ENCODE data around the gene ZBTB16.

Gene ZBTB16

DNA sequence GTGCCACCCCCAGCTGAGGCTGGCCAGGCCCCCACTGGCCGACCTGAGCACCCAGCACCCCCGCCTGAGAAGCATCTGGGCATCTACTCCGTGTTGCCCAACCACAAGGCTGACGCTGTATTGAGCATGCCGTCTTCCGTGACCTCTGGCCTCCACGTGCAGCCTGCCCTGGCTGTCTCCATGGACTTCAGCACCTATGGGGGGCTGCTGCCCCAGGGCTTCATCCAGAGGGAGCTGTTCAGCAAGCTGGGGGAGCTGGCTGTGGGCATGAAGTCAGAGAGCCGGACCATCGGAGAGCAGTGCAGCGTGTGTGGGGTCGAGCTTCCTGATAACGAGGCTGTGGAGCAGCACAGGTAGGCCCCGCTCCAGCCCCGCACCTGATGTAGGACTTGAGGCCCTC is 4.7 kb downstream of the ZBTB16 start:
- no peak for DNase-seq (ENCODE audit: low spot score)

DNA sequence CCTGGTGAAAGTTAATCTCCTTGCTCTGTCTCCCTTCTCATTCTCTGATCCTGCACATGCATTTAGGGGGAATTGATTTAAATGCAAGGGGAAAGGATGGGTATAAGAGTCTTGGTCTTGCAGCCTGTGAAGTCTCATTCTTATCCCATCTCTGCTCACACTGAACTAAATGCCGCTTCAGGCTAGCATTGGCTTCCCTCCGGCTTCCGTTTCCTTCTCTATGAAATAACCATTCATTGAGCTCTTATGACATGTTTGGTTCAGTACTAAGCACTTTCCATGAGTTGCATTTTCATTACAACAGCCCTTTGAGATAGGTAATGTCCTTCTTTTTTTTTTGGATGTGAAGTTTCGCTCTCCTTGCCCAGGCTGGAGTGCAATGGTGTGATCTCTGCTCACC is 5.6 kb downstream of the ZBTB16 start:
- no peak for DNase-seq (ENCODE audit: low spot score)

DNA sequence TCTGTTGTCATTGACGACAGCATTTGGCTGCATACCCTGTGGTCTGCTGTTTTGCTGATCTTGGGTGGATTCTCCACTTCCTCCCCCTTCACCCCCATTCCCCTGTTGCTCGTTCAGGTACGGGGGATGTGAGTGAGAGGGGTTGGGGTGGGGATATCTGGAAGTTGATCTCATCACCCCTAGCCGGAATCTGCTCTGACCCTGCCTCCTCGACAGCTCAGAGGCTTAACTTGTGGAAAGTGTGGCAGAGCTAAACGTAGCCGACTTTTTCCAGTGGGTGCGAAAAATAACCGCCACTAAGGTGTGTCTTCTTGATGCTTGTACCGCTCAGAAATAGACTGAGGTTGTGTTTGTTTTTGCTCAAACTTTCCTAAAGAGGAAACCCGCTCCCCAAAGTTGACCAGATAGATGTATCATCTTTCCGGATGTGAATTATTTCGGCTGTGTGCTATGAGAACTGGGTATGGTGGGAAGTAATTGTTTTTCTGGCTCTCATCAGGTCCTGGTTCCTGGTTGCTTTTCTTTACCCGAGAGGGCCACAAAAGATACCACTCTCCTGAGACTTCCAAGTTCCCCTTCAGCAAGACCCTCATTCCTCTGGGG is 6.6 kb downstream of the ZBTB16 start:
- no peak for DNase-seq (ENCODE audit: low spot score)

DNA sequence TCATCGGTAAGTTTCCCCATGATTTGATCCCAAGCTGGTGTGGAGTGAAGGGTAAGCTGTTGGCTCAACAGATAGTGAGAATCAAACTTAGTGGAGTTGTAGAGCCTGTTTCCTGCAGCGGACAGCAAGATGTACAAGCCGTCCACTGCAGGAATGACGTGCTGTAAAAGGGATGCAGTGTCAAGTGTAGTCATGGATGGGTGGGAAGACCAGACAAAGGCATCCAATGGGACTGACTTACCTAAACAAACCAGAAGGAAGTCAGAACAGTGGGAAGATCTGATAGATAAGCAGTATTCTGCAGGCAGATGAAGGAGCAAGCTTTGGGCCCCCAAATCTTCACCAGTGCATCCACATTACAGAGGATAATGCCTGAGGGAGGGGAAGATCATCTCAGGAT is 8.8 kb downstream of the ZBTB16 start:
- no peak for DNase-seq (ENCODE audit: low spot score)

DNA sequence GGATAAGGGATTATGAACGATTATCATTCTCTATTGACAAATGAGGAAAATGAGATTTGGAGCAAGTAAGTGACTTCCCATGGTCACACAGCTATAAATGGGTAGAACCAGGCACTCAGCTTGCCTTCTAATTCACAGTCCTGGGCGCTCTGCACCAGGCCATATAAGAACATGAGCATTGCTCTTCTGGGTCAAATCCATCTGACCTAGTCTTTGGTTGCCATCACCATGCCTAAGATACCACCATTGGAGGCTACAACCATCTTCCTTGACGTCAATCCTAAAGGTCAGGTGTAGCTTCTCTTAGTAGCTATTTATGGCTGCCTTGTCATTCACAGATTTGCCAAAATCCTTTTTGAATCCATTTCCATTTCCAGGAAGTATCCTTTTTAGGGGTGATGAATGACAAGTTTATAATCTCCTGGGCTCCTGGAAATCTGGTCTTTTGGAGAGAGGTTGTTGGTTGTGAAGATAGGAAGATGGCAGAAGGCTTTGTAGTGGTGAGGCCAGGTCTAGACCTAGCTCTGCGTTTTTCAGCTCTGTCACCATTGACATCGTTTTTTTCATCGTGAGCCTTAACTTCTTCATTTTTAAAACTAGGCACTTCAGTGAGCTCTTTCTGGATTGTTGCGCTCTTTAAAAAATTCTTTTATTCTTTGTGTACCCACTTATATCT is 11.1 kb downstream of the ZBTB16 start:
- no peak for DNase-seq (ENCODE audit: low spot score)

DNA sequence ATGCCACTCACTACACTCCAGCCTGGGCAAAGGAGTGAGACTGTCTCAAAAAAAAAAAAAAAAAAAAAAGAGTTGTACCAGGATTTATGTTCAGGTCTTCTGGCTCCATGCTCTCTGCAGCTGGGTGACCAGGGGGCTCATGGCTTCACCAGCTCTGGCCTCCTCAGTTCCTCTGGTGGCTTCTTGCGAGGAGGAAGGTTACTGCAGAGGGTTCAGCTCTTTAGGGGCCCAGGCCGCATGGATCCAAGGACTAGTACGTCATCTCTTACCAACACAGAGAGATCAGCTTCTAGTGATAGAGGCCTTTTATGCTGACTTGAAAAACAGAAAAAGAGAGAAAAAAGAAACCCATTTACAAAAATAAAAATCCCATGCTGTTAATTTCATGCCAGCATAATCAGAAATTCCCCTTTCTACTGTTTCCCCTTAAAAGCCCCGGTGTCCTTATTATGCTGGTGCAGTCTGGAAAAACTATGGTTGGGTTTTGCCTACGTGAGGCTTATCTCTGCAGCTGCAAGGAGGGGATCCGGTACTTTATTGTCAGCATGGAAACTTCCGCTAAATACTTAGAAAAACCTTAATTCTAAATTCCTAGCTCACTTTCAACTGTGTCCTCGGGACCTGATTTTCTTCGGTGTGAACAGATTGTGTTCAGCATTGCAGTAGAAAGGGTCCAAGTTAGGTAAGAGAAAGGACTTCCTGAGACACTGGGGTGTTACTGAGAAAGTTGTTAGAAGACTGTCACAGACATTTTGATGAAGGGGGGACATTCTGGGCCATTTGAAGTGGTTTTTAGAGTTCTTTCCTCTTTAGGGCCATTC is 13.7 kb downstream of the ZBTB16 start:
- no peak for DNase-seq (ENCODE audit: low spot score)

DNA sequence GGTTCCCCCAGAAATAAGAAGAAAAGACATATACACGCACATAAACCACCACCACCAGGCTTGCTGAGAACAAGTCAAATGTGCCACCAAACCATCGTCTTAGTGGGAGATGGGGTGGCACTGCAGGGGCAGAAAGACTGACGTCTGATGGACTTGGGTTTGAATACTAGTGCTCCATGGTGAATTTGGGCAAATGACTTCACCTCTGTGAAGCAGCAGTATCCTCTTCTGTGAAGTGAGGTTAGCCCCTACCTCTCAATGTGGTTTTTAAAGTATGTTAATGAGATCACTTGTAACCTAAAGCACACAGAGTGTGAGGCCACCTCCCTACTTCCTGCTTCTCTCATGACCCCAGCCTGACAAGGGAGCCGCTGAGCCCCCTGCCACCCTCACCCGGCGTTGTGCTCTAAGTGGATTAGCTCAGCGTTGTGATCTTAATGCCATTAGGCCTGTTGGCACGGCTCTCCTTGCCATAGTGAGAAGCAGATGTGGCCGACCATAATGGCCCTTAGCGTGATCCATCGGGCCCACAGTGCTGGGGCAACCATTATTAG is 14.4 kb downstream of the ZBTB16 start:
- no peak for DNase-seq (ENCODE audit: low spot score)

DNA sequence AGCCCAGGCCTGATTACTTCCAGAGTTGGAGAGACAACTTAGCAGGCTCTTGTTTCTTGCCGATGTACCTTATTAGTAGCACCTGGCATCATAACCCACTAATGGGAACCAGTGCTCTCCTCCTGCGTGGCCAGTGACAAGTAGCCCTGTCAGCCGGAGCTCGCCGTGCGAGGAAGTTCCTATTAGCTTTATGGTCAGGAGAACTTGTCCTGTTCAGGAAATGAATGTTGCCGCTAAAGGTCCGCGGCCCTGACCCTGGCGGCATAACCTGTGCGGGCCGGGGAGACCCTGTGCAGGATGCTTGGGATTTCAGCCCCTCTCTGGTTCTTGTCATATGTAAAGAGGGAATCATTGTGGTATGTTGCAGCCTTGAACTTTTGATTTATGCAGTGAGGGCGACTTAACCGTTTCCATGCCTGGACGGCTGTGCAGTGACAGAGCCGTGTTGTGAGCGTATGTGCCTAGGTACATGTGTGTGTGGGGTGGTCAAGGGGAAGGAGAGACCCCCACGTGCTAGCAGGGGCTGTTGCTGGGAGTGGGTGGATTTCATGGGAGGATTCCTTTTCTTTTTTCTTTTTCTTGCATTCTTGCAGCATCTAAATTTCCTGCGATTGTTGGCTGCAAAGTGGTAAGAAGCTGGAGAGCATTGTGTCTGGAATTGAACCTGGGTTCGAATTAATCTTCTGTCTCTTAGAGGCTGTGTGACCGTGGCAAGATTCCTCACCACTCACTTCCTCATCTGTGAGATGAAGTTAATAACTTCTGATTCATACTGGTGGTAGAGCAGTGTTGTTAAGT is 15.2 kb downstream of the ZBTB16 start:
- no peak for DNase-seq (ENCODE audit: low spot score)

DNA sequence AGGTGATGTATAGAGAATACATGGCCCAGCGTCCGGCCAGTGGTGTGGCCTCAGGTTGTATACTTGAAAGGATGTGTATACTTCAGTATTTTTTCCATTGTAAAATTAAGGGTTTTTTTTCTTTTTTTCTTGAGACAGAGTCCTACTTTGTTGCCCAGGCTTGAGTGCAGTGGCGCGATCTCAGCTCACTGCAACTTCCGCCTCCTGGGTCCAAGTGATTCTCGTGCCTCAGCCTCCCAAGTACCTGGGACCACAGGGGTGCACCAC is 15.8 kb downstream of the ZBTB16 start:
- DNase-seq (ENCODE audit: low spot score) = no peak

DNA sequence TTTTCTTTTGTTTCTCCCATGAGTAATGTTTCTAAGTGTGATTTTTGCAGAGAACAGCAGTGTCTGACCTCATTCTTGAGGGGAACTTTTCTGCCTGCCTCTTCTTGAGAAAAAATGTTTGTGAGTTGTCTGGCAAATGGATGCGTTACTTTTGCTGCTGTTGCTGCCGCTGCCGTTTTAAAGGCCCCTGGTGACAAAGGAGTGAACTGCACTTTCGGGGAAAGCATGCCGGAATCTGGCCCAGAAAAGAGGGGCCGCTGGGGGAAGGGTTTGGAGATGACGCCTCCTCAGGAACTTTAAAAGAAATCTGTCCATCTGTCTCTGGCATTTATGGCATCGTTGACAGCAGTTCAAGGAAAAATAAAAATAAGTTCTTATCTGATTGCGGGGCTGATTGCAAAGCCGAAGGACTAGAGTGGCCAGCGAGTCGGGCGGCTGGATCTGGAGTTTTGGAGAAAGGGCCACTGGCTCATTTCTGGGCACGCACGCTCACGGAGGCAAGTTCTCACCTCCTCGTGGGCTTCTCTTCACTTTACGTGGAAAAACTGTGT is 16.5 kb downstream of the ZBTB16 start:
- no peak for DNase-seq (ENCODE audit: low spot score)

DNA sequence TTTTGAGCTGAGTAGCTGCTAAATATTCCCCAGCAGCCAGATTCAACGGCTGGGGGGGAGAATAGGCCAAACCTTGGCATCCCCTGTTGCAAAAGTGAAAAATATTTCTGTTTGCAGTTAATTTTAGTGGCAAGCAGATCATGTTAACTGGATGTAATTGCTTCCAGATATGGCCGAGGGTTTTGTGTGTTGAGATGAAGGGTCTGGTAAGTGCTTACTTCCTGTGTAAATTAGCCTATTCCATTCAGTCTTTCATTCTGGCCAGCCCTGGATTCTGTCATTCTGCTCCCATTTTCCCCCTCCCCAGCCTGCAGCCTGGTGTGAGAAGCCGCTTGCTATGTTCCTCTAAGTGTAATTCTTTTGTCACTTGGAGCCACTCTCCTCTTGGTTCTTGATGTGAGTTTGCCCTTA is 17.4 kb downstream of the ZBTB16 start:
- DNase-seq (ENCODE audit: low spot score) = no peak

DNA sequence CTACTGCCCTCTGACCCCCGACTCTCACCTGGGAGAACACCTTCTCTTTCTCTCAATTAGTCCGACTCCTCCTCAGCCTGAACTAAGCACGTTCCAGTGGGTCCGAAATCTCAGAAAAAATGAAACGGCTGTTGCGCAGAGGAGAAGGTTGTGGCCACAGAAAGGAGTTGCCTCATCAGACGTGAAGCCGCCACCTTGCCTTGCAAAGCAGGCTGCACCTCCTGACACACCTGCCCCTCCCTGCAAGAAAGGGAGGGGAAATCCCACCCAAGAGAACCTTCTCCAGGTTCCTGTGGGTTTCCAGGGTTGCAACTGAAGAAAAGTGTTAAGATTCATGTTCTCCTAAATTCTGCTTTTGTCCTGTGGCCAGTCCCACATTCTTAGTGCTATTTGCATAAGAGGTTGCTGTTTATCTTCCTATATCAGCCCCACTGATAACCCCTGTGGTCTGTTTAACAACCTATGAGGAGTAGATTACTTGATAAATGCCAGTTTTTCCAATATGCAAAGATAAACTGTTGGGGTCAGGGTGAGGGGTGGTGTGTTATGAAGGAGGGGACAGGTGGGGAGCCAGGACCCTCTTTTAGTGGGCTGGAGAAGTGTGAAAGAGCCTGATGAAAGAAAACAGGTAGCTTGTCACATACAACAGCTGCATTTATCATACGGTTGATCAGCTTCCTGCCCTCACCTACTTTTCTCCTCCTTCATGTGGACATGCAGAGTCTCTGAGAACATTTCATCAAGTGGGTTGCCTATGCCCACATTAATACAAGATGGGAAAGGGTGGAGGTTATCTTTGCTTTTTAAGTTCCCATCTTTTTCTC is 18.2 kb downstream of the ZBTB16 start:
- no peak for DNase-seq (ENCODE audit: low spot score)

DNA sequence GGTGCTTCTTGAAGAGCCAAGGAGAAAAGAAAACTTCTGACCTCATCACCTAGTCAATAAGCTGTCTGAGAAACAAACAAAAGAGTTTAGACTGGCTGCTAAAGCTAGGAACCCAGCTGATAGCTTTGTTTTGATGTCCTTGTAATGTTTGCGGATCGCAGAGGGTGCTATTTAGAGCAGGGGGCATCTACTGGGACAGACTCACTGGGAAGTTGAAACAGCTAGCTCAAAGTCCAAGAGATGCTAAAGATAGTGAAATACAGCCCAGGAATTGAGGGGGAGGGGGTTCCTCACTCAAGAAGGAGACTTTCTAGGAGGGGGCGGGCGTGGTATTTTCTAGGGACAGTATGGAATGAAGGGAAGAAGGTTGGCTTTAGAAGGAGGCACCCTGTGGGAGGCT is 18.9 kb downstream of the ZBTB16 start:
- DNase-seq (ENCODE audit: low spot score) = no peak

DNA sequence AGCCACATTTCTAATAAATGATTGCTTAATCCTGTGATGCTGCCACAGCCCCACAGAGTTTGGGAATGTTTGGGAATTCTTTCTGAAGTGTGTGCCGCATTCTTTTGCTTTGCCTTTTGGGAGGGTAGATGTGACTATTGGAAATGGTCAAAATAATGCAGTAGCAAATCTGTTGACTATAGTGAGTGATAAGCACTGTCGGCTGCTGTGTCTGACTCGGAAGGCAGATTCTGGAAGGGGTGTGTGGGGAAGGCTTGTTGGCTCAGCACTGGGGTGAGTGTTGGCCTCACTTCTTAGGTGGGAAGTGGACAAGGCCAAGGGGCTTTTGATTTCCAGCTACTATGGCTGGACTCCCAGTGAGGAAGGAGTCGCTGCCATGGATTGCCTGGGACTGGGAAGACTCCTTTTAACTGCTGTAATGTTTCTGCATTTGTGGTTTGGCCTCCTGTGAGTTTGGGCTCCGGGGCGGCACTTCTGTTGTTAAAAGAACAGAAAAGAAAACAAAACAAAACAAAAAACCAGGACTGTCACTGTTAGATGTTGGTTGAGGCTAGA is 20.1 kb downstream of the ZBTB16 start:
- DNase-seq (ENCODE audit: low spot score) = no peak

DNA sequence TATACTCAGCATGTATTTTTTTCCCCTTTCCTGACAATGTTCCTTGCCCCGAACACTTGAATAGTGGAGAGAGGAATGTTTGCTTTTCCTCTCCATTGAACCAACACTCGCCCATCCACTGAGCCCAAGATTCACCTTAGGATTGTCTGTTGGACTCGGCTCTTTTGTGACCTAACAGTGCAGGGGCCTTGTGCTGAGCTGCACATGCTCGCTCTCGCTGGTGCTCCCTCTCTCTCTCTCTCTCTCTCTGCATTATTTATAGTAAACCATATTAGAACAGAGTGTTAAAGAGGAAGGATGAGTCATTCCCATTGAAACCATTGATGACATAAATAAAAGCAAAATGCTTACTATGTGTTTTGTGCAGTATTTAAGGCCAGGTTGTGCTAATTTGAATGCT is 20.7 kb downstream of the ZBTB16 start:
- no peak for DNase-seq (ENCODE audit: low spot score)

DNA sequence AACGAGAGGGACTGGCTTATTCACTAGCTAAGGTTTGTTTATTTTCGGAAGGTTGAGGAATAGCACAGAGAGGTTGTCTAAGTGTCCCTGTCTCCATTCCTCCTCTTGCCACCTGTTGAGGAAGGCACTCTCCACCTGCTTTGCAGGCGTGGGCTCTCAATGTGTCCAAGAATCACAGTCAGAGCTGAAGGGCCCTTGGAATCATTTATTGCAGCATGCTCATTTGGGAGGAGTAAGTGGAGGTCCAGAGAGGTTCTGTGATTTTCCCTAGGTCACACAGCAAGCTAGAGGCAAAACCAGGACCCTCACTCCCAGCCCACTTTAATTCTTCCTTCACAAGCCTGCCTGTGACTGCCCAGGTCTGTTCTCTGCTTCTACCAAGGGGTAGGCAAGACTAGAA is 21.3 kb downstream of the ZBTB16 start:
- DNase-seq (ENCODE audit: low spot score) = no peak

DNA sequence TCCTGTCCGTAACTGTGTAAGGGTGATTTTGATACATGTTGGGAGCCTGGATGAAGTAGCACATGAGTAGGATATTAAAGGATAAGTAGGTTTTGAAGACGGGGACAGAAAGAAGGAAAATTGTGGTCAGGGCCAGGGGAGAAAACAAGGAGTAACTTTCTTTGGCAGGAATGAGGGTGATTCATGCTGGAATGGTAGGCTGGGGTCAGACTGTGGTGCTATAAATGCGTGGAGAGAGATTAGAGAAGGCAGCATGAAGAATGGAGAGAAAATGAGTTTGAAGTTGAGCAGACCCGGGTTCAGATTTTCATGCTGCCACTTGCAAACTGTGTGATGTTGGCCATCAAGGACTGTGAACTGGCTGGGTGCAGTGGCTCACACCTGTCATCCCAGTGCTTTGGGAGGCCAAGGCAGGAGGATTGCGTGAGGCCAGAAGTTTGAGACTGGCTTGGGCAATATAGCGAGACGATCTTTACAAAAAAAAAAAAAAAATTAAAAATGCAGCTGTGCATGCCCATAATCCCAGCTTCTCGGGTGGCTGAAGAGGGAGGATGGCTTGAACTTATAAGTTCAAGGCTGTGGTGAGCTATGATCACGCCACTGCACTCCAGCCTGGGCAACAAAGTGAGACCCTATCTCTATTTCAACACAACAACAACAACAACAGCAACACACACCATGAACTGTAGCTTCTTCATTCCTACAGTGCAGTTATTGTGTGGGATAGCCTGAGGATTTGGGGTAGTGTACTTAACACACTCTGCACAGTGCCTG is 22.3 kb downstream of the ZBTB16 start:
- DNase-seq (ENCODE audit: low spot score) = no peak

DNA sequence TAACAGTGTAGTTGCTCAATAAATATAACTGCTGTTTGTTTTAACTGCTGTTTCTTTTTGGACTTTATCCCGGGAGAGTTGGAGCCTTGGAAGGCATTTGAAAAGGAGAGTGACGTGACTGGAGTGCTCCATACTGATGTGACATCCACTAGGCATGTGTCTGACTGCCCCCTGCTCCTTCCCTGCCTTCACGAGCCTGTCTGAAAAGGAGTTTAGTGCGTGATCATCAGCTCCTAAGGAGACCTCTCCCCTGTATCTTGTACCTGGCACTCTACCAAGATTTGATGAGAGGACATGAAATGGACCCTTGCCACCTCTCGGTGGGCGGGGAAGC is 22.9 kb downstream of the ZBTB16 start:
- DNase-seq (ENCODE audit: low spot score) = no peak

DNA sequence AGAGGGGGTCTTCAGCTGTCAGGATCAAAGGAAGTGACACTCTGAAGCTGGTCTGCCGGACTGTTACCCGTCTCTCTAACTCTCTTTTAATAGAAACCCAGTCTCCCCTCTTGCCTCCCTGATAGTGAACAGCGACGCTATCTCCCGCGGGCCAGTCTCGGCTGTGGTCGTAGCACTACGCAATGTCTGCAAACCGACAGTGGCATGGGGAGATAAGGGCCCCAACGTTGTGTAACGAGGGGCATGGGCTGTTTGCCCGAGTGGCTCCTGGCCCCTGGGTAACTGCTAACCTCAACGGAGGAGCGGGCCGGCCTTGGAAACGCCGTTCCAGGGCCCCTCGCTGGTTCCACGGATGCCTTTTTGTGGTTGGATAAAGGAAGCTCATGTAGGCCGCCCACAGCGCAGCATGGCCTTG is 23.3 kb downstream of the ZBTB16 start:
- DNase-seq (ENCODE audit: low spot score) = no peak
